Smooth muscle cell (in vitro differentiated cells): Measurements from ENCODE around the gene SDK2. TPM values are rescaled to one million over a fixed set of nuclear protein-coding genes. Genes with fewer than 3 reads are reported as not detected.

Source experiments
- DNase-seq: peaks from one replicate; lab custom pipeline; 2025; ENCODE audit not compliant: unreplicated experiment; lab: John Stamatoyannopoulos, UW
- H2AFZ ChIP-seq: fragments of 200-600 bp; sonication (generic); 2 replicates; pipeline ENCODE4 v1.6.0; 2016; ENCODE audit warnings: antibody characterized with exemption, low read depth, mild to moderate bottlenecking
- H3F3A ChIP-seq: fragments of 200-600 bp; sonication (generic); 2 replicates; pipeline ENCODE4 v1.6.0; 2017; ENCODE audit warnings: antibody characterized with exemption, low read depth
- H3K27ac ChIP-seq: fragments of 200-600 bp; sonication (generic); 2 replicates; pipeline ENCODE4 v1.5.1; 2016; ENCODE audit warnings: low read depth, mild to moderate bottlenecking
- H3K27me3 ChIP-seq: fragments of 200-600 bp; sonication (generic); 2 replicates; pipeline ENCODE4 v1.6.1; 2016; ENCODE audit warnings: low read depth, mild to moderate bottlenecking
- H3K36me3 ChIP-seq: fragments of 200-600 bp; sonication (generic); 2 replicates; pipeline ENCODE4 v1.5.1; 2016; ENCODE audit warnings: low read depth
- H3K4me1 ChIP-seq: fragments of 200-600 bp; sonication (generic); 2 replicates; pipeline ENCODE4 v1.5.1; 2016; ENCODE audit warnings: low read depth
- H3K4me2 ChIP-seq: fragments of 200-600 bp; sonication (generic); 2 replicates; pipeline ENCODE4 v1.6.0; 2016; ENCODE audit warnings: mild to moderate bottlenecking
- H3K4me3 ChIP-seq: fragments of 200-600 bp; sonication (generic); 2 replicates; pipeline ENCODE4 v1.5.1; 2016; ENCODE audit warnings: mild to moderate bottlenecking
- H3K79me2 ChIP-seq: fragments of 200-600 bp; sonication (generic); 2 replicates; pipeline ENCODE4 v1.6.0; 2016; ENCODE audit warnings: low read depth, mild to moderate bottlenecking
- H3K9ac ChIP-seq: fragments of 200-600 bp; sonication (generic); 2 replicates; pipeline ENCODE4 v1.6.0; 2016; ENCODE audit warnings: low read depth
- H3K9me3 ChIP-seq: fragments of 200-600 bp; sonication (generic); replicated peaks from 2 replicates; pipeline ENCODE4 v1.5.1; 2016; ENCODE audit warnings: low read depth
- H4K20me1 ChIP-seq: fragments of 200-600 bp; sonication (generic); 2 replicates; pipeline ENCODE4 v1.6.0; 2016; ENCODE audit warnings: low read depth
- CTCF ChIP-seq: fragments of 200-600 bp; sonication (generic); IDR thresholded peaks from 2 replicates; pipeline ENCODE4 v1.5.1; 2017; ENCODE audit warnings: borderline replicate concordance, mild to moderate bottlenecking, antibody characterized with exemption; ENCODE audit not compliant: insufficient read depth, poor library complexity, severe bottlenecking
- WGBS: methylation state at CpG from one replicate; pipeline ENCODE4 v1.1.7; 2016; ENCODE audit warnings: low lambda C conversion rate; 5-methylcytosine and 5-hydroxymethylcytosine counted together
- polyA plus RNA-seq: library from polyadenylated mRNA; unstranded; fragments of >200 nt; fragmentation: Nextera tagmentation; extraction: Ambion mirVana; gene quantifications from 2 replicates; pipeline ENCODE4 v1.2.1, GENCODE V29; 2016
- total RNA-seq: library from RNA; depleted of rRNA; stranded (reverse); fragments of >200 nt; gene quantifications from 2 replicates; pipeline ENCODE4 v1.2.3, GENCODE V29; 2014

The SDK2 gene
- total and polyA plus RNA-seq, 2 experiments from 2014 or later, result 4.6 to 6.5 TPM

- no peak overlapping the region for H3K27ac ChIP-seq
- no peaks in the 10 kb centered on the region for H3F3A ChIP-seq
- peaks cover 23% of the 10 kb centered on the region for H4K20me1 ChIP-seq
- no peak overlapping the region for H2AFZ ChIP-seq
- TF ChIP-seq CTCF, result no peak
- H3K4me1 ChIP-seq, result no peaks in the 10 kb centered on the region
- WGBS, result 72% methylated on average over 14 of the region's 14 CpGs
- no peaks in the 10 kb centered on the region for H3K27me3 ChIP-seq
- H3K9ac ChIP-seq, result no peak overlapping the region
- no peak overlapping the region for H3K4me3 ChIP-seq
- H3K79me2 ChIP-seq, result no peaks in the 10 kb centered on the region
- H3K4me2 ChIP-seq, result no peak overlapping the region
- DNase-seq, result no peak
- H3K9me3 ChIP-seq, result no peaks in the 10 kb centered on the region
- H3K36me3 ChIP-seq, result no peaks in the 10 kb centered on the region
These were observed 145.2 kb downstream of the SDK2 start for GRCh38 chr17:73498886-73499554.

- no peak for TF ChIP-seq CTCF
- H3F3A ChIP-seq, result no peaks in the 10 kb centered on the region
- no peaks in the 10 kb centered on the region for H3K4me1 ChIP-seq
- no peaks in the 10 kb centered on the region for H3K9me3 ChIP-seq
- DNase-seq, result no peak
- H3K79me2 ChIP-seq, result no peaks in the 10 kb centered on the region
- H3K4me3 ChIP-seq, result no peak overlapping the region
- no peak overlapping the region for H2AFZ ChIP-seq
- H3K9ac ChIP-seq, result no peak overlapping the region
- no peaks in the 10 kb centered on the region for H3K27me3 ChIP-seq
- H3K4me2 ChIP-seq, result no peak overlapping the region
- H3K27ac ChIP-seq, result no peak overlapping the region
- peaks cover 28% of the 10 kb centered on the region for H4K20me1 ChIP-seq
- no peaks in the 10 kb centered on the region for H3K36me3 ChIP-seq
- 94% methylated on average over 8 of the region's 8 CpGs for WGBS
These were observed 146.1 kb downstream of the SDK2 start for GRCh38 chr17:73498176-73498575.

GRCh38 chr17:73497721-73498120 lies 146.5 kb downstream of the SDK2 start:
- no peaks in the 10 kb centered on the region for H3K9me3 ChIP-seq
- H3K27me3 ChIP-seq, result no peaks in the 10 kb centered on the region
- TF ChIP-seq CTCF, result no peak
- no peaks in the 10 kb centered on the region for H3K36me3 ChIP-seq
- H3K4me2 ChIP-seq, result no peak overlapping the region
- H3K4me3 ChIP-seq, result no peak overlapping the region
- no peak for DNase-seq
- whole genome bisulfite sequencing, result 87% methylated on average over 7 of the region's 7 CpGs
- peaks cover 32% of the 10 kb centered on the region for H4K20me1 ChIP-seq
- H3K79me2 ChIP-seq, result no peaks in the 10 kb centered on the region
- H3K27ac ChIP-seq, result no peak overlapping the region
- no peaks in the 10 kb centered on the region for H3F3A ChIP-seq
- H3K4me1 ChIP-seq, result no peaks in the 10 kb centered on the region
- no peak overlapping the region for H2AFZ ChIP-seq
- H3K9ac ChIP-seq, result no peak overlapping the region

- Histone ChIP-seq H3K36me3 (no peaks in the 10 kb centered on the region), H3K9me3 (no peaks in the 10 kb centered on the region), H3K79me2 (no peaks in the 10 kb centered on the region), H4K20me1 (peaks cover 37% of the 10 kb centered on the region), H3K27me3 (no peaks in the 10 kb centered on the region), H3K4me1 (no peaks in the 10 kb centered on the region), H3F3A (no peaks in the 10 kb centered on the region), H3K4me2 (no peak overlapping the region), H3K9ac (no peak overlapping the region), H3K4me3 (no peak overlapping the region), H2AFZ (no peak overlapping the region), H3K27ac (no peak overlapping the region)
- 95% methylated on average over 13 of the region's 13 CpGs for WGBS
- TF ChIP-seq CTCF, result no peak
- DNase-seq, result no peak
These were observed 148.0 kb downstream of the SDK2 start for GRCh38 chr17:73496232-73496631.
